ENCODE data around the gene HTR2C. TPM values are rescaled to one million over a fixed set of nuclear protein-coding genes. Genes with fewer than 3 reads are reported as not detected.
"Not testable (repeated sequence)": the region's sequence is repeated elsewhere in the genome, so short reads cannot be mapped to it uniquely, and the experiment has no call there.

The HTR2C gene
- total RNA-seq, 2 experiments from 2014 or later, result not detected

- H3K4me3 Mint-ChIP-seq; H3K36me3 Mint-ChIP-seq; H3K9me3 Mint-ChIP-seq; H3K4me1 Mint-ChIP-seq; POLR2A ChIA-PET; H3K27ac Mint-ChIP-seq; ATAC-seq (ENCODE audit: low read depth); DNase-seq; H3K27me3 Mint-ChIP-seq: not testable (repeated sequence)
Measured at GRCh38 chrX:114937090-114937489, 353.2 kb downstream of the HTR2C start.

- Mint-ChIP-seq H3K9me3 (no peaks in the 10 kb centered on the region), H3K36me3 (no peaks in the 10 kb centered on the region), H3K4me1 (no peaks in the 10 kb centered on the region), H3K4me3 (no peak overlapping the region), H3K27ac (no peak overlapping the region), H3K27me3 (no peaks in the 10 kb centered on the region)
- no peak for ATAC-seq (ENCODE audit: low read depth)
- no peak for DNase-seq
- POLR2A ChIA-PET, result no interaction called here
Measured at GRCh38 chrX:114952696-114953095, 368.8 kb downstream of the HTR2C start.

Small RNAs within 50 kb of the gene (microRNA-seq; reads per million reads assigned to microRNA genes)
- gene MIR1264 (not detected), gene MIR1298 (not detected), gene MIR1911 (not detected), gene MIR1912 (not detected), gene MIR448 (not detected), gene MIR764 (not detected)
